ENCODE data around the gene DBF4B.
A peak's percentile ranks its signal among the peaks of the same experiment; 100 is the strongest.

Gene DBF4B

DNA sequence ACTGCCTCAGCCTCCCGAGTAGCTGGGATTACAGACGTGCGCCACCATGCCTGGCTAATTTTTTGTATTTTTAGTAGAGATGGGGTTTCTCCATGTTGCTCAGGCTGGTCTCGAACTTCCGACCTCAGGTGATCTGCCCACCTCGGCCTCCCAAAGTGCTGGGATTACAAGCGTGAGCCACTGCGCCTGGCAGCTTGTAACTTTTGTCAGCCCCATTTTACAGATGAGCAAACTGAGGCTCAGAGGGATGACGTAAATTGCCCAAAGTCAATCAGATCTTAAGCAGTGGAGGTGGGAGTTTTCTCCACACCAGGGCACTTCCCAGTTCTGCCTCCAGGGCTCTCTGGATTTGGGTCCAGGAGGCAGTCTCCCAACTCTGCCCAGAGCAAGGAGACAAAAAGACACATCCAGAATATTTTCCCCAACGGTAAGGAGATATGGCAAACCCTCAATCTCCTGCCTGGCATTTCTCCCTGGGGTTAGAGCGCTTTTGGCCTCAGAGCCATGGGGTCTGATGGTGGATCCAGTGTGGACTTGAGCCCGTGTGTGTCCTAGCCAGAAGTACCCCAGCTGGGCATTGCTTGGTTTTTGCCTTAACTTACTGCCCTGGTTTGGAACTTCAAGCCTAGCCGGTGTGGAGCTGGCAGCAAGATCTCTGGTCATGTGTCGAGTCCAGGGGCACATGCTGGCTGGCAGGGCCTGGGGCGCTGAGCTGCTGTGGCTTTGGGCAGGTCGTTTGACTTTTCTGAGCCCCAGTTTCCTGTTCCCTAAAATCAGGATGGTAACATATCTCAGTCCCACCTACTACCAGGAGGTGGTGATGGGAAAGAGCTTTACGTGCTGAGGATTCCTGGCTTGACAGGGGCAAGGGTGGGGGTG, 53.7 kb downstream of the DBF4B start:
- DNase-seq, result no peak

- no peak for DNase-seq
Observed at GRCh38 chr17:44763170-44763569, 54.7 kb downstream of the DBF4B start.

DNA sequence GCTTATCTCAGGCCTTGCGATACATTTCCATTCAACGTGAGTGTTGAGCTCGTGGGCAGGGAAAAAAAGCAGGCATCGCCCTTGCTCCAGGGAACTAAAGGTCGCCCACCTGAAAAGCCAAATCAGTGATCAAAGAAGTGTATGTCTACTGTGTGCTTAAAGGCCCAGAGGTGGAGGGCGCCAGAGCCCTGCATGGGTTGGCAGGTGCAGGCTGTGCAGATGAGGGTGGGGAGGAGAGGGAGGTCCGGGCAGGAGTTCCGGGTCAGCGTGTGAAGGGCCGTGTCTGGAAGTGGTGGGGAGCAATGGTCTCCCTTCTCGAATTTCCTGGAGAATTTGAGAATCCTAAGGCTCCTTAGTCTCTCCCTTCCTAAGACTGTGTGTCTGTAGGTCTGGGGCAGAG, 57.5 kb downstream of the DBF4B start:
- no peak for DNase-seq

DNA sequence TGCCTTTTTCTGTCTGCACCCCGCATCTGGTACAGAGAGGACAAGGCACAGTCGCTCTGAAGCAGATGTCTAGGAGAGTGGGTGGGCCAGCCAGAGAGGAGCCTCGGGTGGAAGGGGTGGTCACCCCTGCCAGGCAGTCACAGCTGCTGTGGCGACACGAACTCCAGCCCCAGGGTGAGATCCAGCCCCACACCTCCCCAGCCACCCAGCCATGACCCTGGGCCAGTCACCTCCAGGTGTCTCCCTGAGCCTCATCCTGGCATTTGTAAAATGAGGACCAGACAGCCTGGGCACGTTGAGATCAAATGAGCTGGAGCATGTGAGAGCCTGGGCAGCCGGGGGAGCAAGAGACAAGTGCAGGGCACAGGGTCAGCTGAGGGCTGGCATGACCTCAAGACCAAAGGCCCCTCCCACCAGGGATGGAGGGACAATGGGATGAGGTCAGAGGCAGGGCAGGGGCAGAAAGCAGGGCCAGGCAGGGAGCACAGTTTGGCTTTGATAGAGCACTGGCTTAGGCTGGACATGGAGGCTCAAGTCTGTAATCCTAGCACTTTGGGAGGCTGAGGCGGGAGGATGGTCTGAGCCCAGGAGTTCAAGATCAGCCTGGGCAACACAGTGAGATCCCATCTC, 58.1 kb downstream of the DBF4B start:
- DNase-seq, result no peak

- no peak for DNase-seq
Observed at GRCh38 chr17:44767493-44767892, 59.0 kb downstream of the DBF4B start.

DNA sequence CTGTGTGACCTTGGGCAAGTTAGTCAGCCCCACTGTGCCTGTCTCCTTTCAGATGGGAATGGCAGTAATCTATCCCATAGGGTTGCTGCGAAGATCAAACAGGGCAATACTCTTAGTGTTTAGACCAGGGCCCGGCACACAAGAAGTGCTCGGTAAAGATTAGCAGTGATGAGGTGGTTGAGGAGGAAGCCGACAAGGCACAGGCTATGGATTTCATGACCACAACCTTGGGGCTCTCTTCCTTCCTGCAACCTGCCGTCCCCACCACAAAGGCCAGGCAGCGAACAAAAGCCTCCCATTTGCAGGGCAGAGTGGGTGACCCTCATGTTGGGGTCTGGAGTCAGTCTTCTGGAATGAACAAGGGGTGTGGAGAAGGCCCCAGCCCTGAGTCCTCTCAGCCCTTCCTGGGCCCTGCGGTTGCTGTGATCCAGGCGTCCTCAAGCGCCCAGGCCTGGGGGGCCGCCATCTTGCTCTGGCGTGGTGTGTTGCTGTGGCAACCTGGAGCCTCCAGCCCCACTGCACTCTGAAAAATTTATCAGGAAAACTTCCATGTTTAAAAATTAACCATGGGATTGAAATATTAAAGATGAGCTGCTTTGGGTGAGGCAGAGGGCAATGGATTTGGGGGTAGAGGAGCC, 60.2 kb downstream of the DBF4B start:
- no peak for DNase-seq

- DNase-seq, result no peak
Observed at GRCh38 chr17:44769230-44769629, 60.8 kb downstream of the DBF4B start.

DNA sequence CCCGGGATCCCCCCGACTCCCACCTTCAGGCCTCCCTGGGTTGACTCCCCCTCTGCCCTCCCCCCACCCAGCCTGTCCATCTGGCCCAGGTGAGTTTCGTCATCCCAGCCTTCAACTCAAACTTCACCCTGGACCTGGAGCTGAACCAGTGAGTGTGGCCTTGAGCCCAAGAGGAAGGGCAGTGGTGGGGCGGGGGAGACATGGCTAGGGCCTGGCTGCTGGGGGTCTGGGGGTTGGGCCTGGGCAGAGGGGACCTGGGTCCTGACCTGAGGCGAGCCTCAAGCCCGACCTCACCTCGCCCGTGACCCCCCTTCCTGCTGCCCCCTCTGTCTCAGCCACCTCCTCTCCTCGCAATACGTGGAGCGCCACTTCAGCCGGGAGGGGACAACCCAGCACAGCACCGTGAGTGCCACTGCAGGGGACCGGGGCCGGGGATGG, 61.2 kb downstream of the DBF4B start:
- no peak for DNase-seq

DNA sequence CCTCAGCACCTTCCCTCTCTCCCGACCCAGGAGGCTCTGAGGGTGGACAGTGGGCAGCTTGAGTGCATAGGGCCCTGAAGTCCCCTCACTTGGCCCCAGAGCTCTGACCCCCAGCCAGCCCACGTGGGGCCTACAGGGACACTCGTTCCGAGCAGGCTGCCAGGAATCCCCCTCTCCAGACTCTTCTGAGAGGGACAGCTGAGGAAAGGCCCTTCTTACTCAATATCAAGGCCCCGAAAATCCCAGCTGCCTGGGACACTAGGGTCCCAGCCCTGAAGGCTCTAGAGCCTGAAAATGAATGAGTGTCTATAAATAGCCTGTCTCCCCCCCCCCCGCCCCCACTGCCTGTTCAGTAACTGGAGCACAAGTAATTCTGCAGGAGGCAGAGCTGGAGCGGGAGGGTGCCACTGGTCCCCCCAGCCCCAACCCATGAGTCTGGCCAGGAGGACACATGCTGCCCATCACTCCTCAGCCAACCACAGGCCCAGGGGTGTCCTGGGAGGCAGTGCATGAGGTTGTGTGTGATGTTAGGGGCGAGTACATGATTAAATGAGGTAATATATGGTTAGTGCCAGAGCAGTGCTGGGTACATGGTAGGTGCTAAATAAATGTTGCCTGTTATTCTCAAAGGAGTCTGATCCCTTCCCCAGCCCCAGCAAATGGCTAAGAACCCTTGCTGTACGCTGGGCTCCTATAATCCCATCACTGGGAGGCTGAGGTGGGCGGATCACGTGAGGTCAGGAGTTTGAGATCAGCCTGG, 61.9 kb downstream of the DBF4B start:
- DNase-seq, result no peak

GRCh38 chr17:44772308-44773045, 64.0 kb downstream of the DBF4B start:
- no peak for DNase-seq

- no peak for DNase-seq
Observed at GRCh38 chr17:44773140-44773539, 64.7 kb downstream of the DBF4B start.

GRCh38 chr17:44774271-44775135, 66.0 kb downstream of the DBF4B start:
- DNase-seq, result peak; percentile 67 to 77

GRCh38 chr17:44775136-44775837, 66.8 kb downstream of the DBF4B start:
- DNase-seq, result peak; percentile 96 to 98

DNA sequence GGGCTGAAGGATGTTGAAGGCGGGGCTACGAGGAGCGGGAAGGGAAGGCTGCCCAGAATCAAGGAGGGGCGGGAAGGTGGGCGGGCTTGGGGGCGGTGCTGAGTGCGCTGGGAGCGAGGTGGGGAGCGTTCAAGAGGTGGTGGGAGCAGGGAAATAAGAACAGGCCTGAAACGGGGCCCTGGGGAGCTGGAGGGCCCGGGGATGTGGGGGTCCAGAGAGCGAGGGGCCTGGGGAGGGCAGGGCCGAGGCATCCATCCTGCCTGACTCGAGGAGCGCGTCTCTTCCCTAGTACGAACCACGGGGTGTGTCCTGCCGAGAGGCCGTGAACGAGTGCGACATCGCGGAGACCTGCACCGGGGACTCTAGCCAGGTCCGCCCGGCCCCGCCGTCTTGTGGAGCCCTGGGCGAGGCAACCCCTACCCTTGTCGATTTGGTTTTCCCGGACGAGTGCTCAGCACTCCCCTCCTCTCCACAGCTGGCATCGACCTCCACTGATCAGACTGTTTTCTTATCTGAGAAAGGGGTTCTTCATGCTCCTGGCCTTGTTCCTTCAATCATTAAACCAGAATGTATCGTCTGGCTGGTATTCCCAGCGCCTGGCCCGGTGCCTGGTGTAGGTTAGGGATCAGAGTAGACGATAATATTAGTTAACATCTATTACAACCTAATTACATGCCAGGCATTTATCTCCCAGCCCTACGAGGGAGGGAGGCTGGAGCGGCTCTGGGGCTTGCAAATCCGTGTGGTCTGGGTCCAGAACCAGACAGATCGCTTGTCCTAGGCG, 67.6 kb downstream of the DBF4B start:
- DNase-seq, result peak in 1 of 2 experiments; percentile 72

- DNase-seq, result no peak
Observed at GRCh38 chr17:44776628-44777393, 68.3 kb downstream of the DBF4B start.

- no peak for DNase-seq
Observed at GRCh38 chr17:44777394-44778348, 69.2 kb downstream of the DBF4B start.

GRCh38 chr17:44778656-44779210, 70.3 kb downstream of the DBF4B start:
- no peak for DNase-seq

Measured in NCI-H187 (cell line).